Stomach (tissue), 9 donors: ENCODE data around the gene FAM89A. TPM values are rescaled to one million over a fixed set of nuclear protein-coding genes. Genes with fewer than 3 reads are reported as not detected.

Experiments
- DNase-seq, 2 donors: peaks; one replicate each; pipeline versions ENCODE4 v3.0.0 to v3.0.0-alpha.2; 2013 to 2019
- H3K27ac ChIP-seq, 5 donors: fragments of 200-600 bp in 4 of 5; sonication (generic) in 4 of 5; one replicate each; pipeline ENCODE4 v1.5.1; 2013 to 2019; ENCODE audit warnings: mild to moderate bottlenecking in 1 of 5, moderate library complexity in 1 of 5
- H3K27me3 ChIP-seq, 3 donors: fragments of 200-600 bp; sonication (generic); one replicate each; pipeline ENCODE4 v1.5.1; 2017 to 2019; ENCODE audit warnings: mixed run types in 1 of 3
- H3K36me3 ChIP-seq, 4 donors: fragments of 200-600 bp; sonication (generic); 1 replicate in 3 of 4; 2 replicates in 1 of 4; pipeline ENCODE4 v1.5.1; 2016 to 2019
- H3K4me1 ChIP-seq, 4 donors: fragments of 200-600 bp; sonication (generic); one replicate each; pipeline ENCODE4 v1.5.1; 2016 to 2019
- H3K4me3 ChIP-seq, 4 donors: fragments of 200-600 bp; sonication (generic) in 3 of 4; one replicate each; pipeline ENCODE4 v1.5.1; 2016 to 2019; ENCODE audit warnings: mild to moderate bottlenecking in 1 of 4
- H3K9me3 ChIP-seq, 4 donors: fragments of 200-600 bp; sonication (generic); one replicate each; pipeline ENCODE4 v1.5.1; 2016 to 2019
- EP300 ChIP-seq: sonication (generic); formaldehyde crosslinking; IDR thresholded peaks from one replicate; pipeline ENCODE4 v1.6.1; 2017; ENCODE audit warnings: antibody characterized with exemption
- POLR2A ChIP-seq, 4 donors: fragments of 450-650 bp; IDR thresholded peaks; one replicate each; pipeline ENCODE4 v1.6.1; 2016; ENCODE audit warnings: antibody characterized with exemption in 4 of 4, control low read depth in 2 of 4, mild to moderate bottlenecking in 1 of 4, moderate library complexity in 1 of 4
- POLR2AphosphoS5 ChIP-seq, 3 donors: sonication (generic); formaldehyde crosslinking; IDR thresholded peaks; one replicate each; pipeline ENCODE4 v1.6.1; 2016; ENCODE audit warnings: antibody characterized with exemption in 3 of 3
- WGBS, 5 donors: extraction: QIAGEN DNeasy Blood & Tissue Kit in 3 of 5; methylation state at CpG; one replicate each; pipeline versions ENCODE4 v1.1.5 to v1.1.7; 2013 to 2018; 5-methylcytosine and 5-hydroxymethylcytosine counted together
- intact Hi-C: fragments of 100-400 bp; cut with DNase I; formaldehyde crosslinking; loops from one replicate; pipeline ENCODE4 v1.15.1; 2023; ENCODE audit warnings: low total_unique reads
- polyA plus RNA-seq, 3 donors: library from polyadenylated mRNA; stranded (reverse); fragments of 200-250 nt; gene quantifications; one replicate each; pipeline ENCODE4 v1.2.3, GENCODE V29; 2013
- total RNA-seq, 5 donors: library from RNA; depleted of rRNA; stranded (reverse); fragments of >200 nt; gene quantifications; one replicate each; pipeline versions ENCODE4 v1.1.0 to v1.2.3, GENCODE V29; 2014 to 2016
- TF ChIP-seq, protein P1 (sequence below), 7 experiments: fragments of 450-650 bp in 4 of 7; fragments of 200-600 bp in 3 of 7; sonication (generic) in 3 of 7; IDR thresholded peaks; one replicate each; pipeline ENCODE4 v1.5.1; 2016 to 2019; ENCODE audit warnings: antibody characterized with exemption in 7 of 7, control low read depth in 2 of 7, mild to moderate bottlenecking in 1 of 7
- donor health status: healthy with polysubstance abuse.
- donor health status: Bipolar disorder and iron deficiency.
- donor health status: healthy.

Gene FAM89A
- total and polyA plus RNA-seq, 8 donors, result 0.89 to 31.9 (median 20.0) TPM

DNA sequence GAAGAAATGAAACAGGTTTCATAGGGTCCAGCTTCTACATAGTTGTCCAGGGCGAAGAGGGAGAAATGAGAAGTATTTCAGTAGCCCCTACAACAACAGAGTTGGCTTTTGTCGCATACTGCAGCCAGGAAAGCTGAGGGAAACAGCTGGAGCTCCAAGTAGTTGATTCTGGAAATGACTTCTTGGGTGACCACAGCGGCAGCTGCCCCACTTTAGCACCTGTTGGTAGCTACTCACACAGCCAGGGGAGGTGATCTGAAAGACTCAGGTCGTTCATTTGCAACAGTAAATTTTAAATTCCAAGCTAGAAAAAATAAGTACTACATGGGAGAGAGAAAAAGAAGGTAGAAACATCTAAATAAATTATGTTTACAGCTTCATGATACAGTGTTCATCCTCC is 63.7 kb downstream of the FAM89A start:
- Histone ChIP-seq H3K36me3 (peaks cover 0 to 15% (median 10%) of the 10 kb centered on the region in 4 donors), H3K27ac (peak overlapping the region in 2 of 5 donors; percentile 79 to 92), H3K27me3 (no peaks in the 10 kb centered on the region), H3K4me3 (no peak overlapping the region), H3K9me3 (no peaks in the 10 kb centered on the region), H3K4me1 (peaks cover 17 to 60% (median 43%) of the 10 kb centered on the region in 4 donors)
- DNase-seq, result no peak
- 80 to 90% (median 87%) methylated on average over 4 of the region's 4 CpGs for WGBS, 5 donors
- TF ChIP-seq POLR2AphosphoS5 (IDR thresholded peaks at IDR 0.05) (no peak), EP300 (no peak), POLR2A (IDR thresholded peaks at IDR 0.05) (no peak)
- TF ChIP-seq, protein P1, sequence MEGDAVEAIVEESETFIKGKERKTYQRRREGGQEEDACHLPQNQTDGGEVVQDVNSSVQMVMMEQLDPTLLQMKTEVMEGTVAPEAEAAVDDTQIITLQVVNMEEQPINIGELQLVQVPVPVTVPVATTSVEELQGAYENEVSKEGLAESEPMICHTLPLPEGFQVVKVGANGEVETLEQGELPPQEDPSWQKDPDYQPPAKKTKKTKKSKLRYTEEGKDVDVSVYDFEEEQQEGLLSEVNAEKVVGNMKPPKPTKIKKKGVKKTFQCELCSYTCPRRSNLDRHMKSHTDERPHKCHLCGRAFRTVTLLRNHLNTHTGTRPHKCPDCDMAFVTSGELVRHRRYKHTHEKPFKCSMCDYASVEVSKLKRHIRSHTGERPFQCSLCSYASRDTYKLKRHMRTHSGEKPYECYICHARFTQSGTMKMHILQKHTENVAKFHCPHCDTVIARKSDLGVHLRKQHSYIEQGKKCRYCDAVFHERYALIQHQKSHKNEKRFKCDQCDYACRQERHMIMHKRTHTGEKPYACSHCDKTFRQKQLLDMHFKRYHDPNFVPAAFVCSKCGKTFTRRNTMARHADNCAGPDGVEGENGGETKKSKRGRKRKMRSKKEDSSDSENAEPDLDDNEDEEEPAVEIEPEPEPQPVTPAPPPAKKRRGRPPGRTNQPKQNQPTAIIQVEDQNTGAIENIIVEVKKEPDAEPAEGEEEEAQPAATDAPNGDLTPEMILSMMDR (IDR thresholded peaks at IDR 0.05), result no peak
- intact Hi-C loops, result no loop called here

DNA sequence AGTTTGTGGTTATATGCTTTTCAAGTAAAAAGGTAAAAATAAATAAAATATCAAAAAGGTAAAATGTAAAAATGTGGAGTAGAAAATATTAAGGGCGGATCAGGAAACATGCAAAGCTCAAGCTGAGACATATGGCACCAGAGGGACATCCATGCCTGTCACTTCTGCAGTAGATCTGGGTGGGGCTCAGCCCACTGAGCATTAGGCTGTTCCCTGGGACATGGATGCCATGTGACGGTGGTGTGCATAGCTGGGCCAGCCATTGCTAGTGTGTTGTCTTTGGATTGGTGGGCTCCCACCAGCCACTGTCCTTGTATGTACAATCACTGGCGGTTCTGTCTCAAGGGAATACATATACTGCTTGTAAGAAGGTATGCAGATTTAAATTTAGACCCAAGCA is 64.4 kb downstream of the FAM89A start:
- intact Hi-C loops, result no loop called here
- WGBS, 5 donors, result 67 to 91% (median 85%) methylated on average over 3 of the region's 3 CpGs
- Histone ChIP-seq H3K4me1 (peaks cover 17 to 64% (median 43%) of the 10 kb centered on the region in 4 donors), H3K4me3 (no peak overlapping the region), H3K27me3 (no peaks in the 10 kb centered on the region), H3K36me3 (peaks cover 0 to 10% (median 9%) of the 10 kb centered on the region in 4 donors), H3K27ac (no peak overlapping the region), H3K9me3 (no peaks in the 10 kb centered on the region)
- no peak for TF ChIP-seq EP300
- DNase-seq, result no peak

DNA sequence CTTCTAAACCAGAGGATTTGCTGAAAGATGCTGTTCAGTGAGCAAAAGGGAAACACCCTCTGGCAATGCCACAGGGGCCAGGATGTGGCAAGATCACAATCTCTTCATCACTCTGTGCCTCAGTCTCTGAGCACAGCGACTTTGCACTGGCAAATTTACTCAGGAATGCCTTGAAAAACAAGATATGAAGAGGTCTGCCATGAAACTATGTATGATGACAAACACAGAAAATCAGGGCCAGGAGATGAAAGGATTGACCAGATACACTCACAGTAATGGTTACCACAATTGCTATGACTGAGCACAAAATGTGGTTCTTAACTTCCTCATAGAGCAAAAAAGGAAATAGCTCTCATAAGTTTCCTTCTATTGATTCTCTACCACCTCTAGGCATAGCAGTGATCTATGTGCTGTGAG is 67.2 kb downstream of the FAM89A start:
- TF ChIP-seq EP300 (no peak), POLR2AphosphoS5 (IDR thresholded peaks at IDR 0.05) (no peak), POLR2A (IDR thresholded peaks at IDR 0.05) (no peak)
- TF ChIP-seq, protein P1 (IDR thresholded peaks at IDR 0.05), result no peak
- peaks cover 18 to 71% (median 44%) of the 10 kb centered on the region in 4 donors for H3K4me1 ChIP-seq
- intact Hi-C loops, result no loop called here
- peak in 1 of 2 donors; percentile 48 for DNase-seq
- H3K36me3 ChIP-seq, result peaks cover 0 to 14% (median 9%) of the 10 kb centered on the region in 4 donors
- H3K27me3 ChIP-seq, result no peaks in the 10 kb centered on the region
- no peak overlapping the region for H3K4me3 ChIP-seq
- WGBS, 5 donors, result 29 to 33% (median 32%) methylated on average over 1 of the region's 1 CpG
- H3K9me3 ChIP-seq, result no peaks in the 10 kb centered on the region
- peak overlapping the region; percentile 15 to 67 (median 43) for H3K27ac ChIP-seq

DNA sequence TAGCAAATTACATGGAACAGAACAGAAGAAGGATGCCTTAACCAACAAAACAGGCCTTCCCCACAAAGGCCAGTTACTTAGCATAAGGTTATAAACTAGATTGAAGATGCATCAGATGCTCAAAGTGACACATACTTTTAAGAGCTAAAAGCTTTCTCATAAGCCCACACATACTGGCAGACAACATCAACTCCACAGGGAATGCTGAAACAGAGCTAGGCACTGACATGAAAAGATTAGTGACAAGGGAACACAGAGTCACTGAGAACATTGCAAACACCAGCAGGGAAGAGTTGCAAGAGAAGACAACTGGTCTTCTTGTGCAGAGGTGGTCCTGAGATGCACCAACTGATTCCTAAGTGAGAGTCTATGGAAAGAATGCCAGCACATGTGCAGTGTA is 68.3 kb downstream of the FAM89A start:
- no peak for DNase-seq
- peak overlapping the region in 1 of 5 donors; percentile 30 for H3K27ac ChIP-seq
- no peaks in the 10 kb centered on the region for H3K9me3 ChIP-seq
- H3K36me3 ChIP-seq, result peaks cover 0 to 14% (median 9%) of the 10 kb centered on the region in 4 donors
- H3K27me3 ChIP-seq, result no peaks in the 10 kb centered on the region
- H3K4me3 ChIP-seq, result no peak overlapping the region
- intact Hi-C loops, result no loop called here
- peaks cover 18 to 68% (median 35%) of the 10 kb centered on the region in 4 donors for H3K4me1 ChIP-seq
- TF ChIP-seq, protein P1 (IDR thresholded peaks at IDR 0.05), result no peak
- TF ChIP-seq POLR2AphosphoS5 (IDR thresholded peaks at IDR 0.05) (no peak), EP300 (no peak), POLR2A (IDR thresholded peaks at IDR 0.05) (no peak)

DNA sequence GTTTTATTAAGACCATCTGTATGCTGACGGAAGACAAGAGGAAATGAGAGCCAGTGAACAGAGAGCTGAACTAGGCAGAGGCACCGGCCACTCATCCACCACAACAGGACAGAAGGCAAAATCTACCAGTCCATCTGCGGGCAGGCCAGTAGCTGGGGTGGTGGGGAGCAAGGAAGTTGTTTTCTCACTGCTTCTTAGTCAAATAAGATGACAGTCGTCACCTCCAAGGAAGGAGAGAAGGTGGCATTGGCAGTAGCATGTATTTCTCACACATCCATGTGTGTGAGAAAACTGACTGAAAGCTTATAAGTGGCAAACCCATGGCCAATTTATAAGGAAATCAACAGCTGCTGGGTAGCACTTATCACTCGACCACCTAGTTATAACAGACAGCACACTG is 69.6 kb downstream of the FAM89A start:
- Histone ChIP-seq H3K4me1 (peaks cover 17 to 68% (median 29%) of the 10 kb centered on the region in 4 donors), H3K9me3 (no peaks in the 10 kb centered on the region), H3K27me3 (no peaks in the 10 kb centered on the region), H3K36me3 (peaks cover 0 to 4% (median 0%) of the 10 kb centered on the region in 4 donors), H3K27ac (no peak overlapping the region), H3K4me3 (no peak overlapping the region)
- WGBS, 5 donors, result 76 to 88% (median 80%) methylated on average over 5 of the region's 5 CpGs
- intact Hi-C loops, result no loop called here
- TF ChIP-seq, protein P1 (IDR thresholded peaks at IDR 0.05), result no peak
- TF ChIP-seq POLR2AphosphoS5 (IDR thresholded peaks at IDR 0.05) (no peak), POLR2A (IDR thresholded peaks at IDR 0.05) (no peak), EP300 (no peak)
- no peak for DNase-seq
